Amygdala (tissue), 56 donors: ENCODE data around the gene MAD2L2.

ENCODE experiments used
- DNase-seq, 56 donors: peaks; one replicate each; lab custom pipeline; 2025; lab: John Stamatoyannopoulos, UW

The MAD2L2 gene

GRCh38 chr1:11685210-11685752 lies 4.3 kb upstream of the MAD2L2 start:
- no peak for DNase-seq

DNA sequence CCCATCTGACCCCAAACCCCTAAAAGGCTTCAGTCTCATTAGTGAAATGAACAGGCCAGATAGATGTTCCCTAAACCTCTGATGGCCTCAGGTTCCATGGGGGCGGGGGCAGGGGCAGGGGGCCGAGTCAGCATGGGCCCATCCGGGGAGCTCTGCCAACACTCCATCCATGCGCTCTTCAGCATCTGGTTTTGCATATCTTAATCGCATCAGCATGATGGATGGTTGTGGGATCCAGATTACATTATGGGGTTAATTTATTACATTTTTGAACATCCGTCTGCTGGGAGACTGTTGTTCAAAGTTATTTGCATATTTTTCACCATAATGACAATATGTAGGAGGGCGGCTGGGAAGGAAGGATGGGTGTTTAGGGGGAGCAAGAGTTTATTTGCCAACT lies 3.1 kb upstream of the MAD2L2 start:
- DNase-seq, result no peak

DNA sequence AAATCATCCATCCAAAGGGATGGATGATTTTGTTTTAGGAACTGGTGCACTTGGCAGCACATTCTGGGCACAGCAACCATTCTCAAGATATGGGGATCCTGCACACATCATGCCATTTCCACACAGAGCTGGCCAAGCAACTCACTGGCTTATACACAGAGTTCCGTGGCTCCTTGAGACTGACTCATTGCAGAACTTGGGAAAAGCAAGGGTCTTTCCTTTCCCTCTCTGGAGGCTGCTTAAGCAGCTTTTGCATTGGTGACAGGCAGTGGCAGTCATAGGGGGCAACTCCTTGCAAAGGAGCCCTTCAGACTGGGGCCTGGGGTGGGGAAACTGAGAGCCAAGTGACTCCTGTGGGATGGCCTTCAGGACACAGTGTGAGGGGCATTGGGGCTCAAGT lies 1.9 kb upstream of the MAD2L2 start:
- DNase-seq, result no peak

- no peak for DNase-seq
Measured at GRCh38 chr1:11682287-11682771, 1.4 kb upstream of the MAD2L2 start.

DNA sequence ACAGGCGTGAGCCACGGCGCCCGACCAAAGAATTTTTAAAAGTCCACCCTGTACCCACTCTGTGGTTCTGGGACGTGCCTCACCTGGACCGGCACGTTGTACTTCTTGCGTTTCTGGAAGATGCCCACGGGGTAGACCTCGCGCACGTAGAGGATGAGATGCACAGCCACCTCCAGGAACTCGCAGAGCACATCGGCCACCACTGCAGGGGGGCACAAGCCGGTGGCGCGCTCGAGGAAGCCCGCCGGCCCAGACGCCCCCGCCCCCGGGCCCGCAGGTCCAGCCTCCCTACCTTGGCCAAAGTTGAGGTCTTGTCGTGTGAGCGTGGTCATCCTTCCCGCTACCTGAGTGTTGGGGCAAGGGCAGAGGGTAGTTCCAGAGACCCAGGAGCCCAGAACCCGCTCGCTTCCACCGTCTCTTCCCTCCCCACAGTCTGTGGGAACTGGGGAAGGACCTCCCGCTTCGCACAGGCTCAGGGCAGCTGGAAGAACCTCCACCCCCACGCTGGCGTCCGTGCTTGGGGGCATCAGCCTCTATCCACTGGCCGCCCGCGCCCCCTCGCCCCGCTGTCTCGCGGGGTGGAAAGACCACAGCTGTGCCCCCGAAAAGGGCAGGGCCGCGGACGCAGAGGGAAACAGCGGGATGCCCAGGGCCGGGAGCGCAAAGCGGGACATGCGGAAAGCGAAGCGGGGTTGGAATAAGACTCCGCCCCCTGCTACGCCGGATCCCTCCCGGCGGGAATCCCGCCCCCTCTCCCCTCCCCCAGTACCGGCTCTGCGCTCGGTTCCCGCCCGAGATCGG lies 478 bp downstream of the MAD2L2 start:
- peak in 2 of 56 donors; percentile 58 to 75 for DNase-seq

- no peak for DNase-seq
Measured at GRCh38 chr1:11678442-11678841, 2.5 kb downstream of the MAD2L2 start.

DNA sequence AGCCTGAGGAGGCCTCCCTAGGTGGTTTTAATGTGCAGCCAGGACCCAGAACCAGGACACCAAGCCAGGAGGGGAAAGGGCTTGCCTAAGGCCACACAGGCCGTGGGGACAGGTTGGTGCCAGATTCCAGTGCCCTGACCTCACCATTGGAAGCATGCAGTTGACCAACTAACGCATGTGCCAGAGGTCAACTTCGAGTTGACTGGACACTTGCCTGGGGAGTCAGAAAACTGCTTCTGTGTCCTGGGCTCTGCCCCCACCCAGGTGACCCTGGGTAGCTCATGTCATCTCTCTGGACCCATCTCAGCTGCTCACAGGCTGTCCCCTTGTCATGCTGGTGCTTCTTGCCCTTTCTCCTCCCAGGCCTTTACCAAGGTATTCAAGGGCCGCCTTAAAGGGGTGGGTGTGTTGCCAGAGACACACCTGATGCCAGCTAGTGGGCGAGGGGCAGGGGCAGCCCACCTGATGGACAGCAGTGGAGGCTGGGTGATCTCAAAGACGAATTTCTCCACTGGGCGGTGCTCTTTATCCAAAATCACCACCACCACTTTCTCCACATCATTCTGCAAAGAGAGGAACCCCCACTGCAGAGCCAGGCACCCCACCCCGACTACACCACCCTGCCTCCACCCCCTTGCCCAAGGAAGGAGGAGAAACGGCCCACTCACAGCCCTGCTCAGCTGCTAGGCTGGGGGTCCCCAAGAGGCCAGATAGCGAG lies 4.4 kb downstream of the MAD2L2 start:
- no peak for DNase-seq

DNA sequence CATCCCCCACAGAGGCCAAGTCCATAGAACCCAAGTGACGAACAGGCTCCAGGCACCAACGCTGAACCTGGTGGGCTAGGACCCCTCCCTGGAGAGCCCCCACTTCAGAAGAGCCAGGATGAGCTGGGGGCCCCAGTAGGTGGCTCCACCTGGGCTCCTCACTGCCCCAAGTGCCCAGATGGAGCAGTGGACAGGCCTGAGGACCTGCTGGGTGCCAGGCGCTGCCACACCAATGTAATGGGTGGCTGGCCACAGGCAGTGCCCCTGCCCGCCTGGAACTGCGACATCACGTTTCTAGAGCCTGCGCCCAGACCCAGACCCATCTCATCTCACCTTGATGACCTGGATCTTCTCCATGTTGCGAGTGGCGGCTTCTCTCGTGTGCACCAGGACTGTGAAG lies 5.6 kb downstream of the MAD2L2 start:
- no peak for DNase-seq

- no peak for DNase-seq
Measured at GRCh38 chr1:11674488-11674887, 6.5 kb downstream of the MAD2L2 start.

GRCh38 chr1:11673089-11673769 lies 7.7 kb downstream of the MAD2L2 start:
- DNase-seq, result no peak

DNA sequence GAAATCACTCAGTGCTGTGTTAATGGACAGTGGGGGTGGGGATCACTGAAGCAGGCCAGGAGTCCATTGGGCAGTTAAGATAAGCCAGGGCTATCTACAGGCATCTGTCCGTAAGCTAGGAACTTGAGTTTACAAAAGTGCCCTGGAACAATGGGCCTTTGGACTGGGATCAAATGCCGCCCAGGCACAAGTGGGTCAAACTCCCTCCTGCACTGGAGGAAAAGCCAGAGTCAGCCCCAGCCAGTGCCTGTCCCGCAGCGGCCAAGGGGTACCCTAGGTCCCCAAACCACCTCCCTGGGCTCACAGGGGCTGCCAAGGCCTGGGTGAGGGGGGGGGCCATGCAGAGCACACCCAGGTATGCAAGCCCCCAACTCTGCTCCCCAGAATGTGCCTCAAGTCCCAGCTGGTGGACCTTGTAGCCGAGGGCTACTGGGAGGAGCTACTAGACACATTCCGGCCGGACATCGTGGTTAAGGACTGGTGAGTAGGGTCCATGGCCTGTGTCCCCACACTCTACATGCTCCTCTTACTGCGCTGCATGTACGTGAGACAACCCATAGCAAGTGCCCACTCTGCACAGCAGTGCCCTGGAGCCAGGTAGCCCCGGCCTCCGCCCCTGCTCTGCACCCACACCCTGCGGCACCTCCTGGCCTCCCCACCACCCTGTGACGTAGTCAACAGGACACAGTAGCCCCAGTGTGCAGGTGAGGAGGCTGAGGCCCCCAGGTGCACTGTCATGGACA lies 9.2 kb downstream of the MAD2L2 start:
- no peak for DNase-seq

DNA sequence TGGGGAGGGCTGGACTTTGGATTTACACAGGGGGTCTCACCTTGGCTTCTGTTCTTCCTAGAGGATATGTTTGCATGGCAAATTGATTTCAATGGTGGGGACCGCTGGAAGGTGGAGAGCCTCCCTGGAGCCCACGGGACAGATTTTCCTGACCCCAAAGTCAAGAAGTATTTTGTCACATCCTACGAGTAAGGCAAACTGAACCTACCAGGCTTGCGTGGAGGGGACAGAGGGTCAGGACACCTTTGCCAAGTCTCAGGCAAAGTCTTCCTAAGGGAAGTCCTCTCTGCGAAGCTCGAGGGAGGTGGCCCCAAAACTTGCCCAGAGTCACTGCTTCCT lies 9.8 kb downstream of the MAD2L2 start:
- DNase-seq, result no peak

DNA sequence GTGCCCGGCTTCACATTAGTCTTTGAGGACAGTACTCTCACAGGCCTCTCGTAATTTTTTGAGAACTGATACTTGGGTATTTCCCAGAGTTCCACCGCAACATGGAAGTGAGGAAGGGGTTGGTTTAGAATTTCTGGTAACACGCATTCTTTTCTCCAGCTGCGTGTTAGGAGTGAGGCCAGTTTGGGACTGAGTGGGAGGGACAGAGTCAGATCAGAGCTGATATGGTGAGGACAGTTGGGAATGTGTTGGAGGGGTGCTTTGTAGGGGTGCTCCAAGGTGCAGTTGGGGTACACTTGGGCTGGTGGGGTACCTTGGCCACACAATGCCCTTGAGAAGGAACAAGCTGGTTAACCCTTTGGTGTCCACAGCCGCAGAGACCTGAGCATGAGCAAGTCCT lies 10.2 kb downstream of the MAD2L2 start:
- DNase-seq, result no peak

DNA sequence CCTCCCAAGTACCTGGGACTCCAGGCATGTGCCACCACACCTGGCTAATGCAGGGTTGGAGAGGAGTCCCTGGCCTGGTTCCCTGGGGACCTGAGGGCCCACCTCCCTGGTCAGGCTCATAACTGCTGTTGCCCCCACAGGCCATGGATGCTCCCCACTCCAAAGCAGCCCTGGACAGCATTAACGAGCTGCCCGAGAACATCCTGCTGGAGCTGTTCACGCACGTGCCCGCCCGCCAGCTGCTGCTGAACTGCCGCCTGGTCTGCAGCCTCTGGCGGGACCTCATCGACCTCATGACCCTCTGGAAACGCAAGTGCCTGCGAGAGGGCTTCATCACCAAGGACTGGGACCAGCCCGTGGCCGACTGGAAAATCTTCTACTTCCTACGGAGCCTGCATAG lies 12.4 kb downstream of the MAD2L2 start:
- no peak for DNase-seq

GRCh38 chr1:11664336-11665065 lies 16.4 kb downstream of the MAD2L2 start:
- DNase-seq, result peak in 9 of 56 donors; percentile 19 to 37 (median 31)

DNA sequence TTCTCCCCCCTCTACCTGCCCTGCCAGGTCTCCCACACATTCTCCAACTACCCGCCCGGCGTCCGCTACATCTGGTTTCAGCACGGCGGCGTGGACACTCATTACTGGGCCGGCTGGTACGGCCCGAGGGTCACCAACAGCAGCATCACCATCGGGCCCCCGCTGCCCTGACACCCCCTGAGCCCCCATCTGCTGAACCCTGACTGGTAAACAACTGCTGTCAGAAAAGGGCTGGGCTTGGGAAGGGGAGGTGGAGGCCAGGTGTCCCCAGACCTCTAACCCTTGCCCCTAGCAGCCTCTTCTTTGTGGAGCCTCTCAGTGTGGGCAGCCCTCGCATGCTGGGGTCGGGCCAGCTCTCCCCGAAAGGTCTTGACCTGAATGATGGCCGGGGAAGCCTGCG lies 19.8 kb downstream of the MAD2L2 start:
- no peak for DNase-seq

GRCh38 chr1:11659748-11660147 lies 21.2 kb downstream of the MAD2L2 start:
- DNase-seq, result no peak

DNA sequence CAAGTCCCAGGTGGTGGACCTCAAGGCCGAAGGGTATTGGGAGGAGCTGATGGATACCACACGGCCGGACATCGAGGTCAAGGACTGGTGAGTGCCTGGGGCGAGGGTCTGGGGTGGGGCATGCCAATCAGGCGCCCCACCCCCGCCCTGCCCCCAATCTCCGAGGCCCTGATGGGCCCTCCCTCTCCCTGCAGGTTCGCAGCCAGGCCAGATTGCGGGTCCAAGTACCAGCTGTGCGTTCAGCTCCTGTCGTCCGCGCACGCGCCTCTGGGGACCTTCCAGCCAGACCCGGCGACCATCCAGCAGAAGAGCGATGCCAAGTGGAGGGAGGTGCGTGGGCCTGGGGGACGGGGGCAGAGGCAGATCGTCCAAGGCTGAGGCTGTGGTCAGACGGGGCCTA lies 22.4 kb downstream of the MAD2L2 start:
- no peak for DNase-seq

DNA sequence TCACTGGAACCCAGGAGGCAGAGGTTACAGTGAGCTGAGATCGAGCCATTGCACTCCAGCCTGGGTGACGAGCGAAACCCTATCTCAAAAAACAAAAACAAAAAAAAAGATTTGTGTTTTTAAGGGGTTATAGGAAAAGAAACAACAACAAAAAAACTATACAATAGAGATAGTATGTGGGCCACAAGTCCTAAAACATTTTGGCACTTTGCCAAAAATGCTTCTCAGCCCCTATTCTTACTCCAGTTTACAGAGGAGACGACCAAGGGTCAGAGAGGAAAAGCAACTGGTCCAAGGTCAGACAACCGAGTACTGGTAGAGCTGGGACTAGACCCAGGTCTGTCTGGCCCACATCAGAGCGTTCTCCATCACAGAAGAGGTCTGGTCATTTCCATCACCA lies 23.3 kb downstream of the MAD2L2 start:
- no peak for DNase-seq
